SK-N-SH (cell line): Measurements from ENCODE around the gene PIEZO2.

Experiments
- EP300 ChIP-seq, 2 experiments: IDR thresholded peaks; 2 replicates each; pipeline versions ENCODE4 v1.4.0 to v1.6.1; 2012; ENCODE audit warnings: borderline replicate concordance in 1 of 2, low read depth in 1 of 2, low read length in 1 of 2
- RAD21 ChIP-seq: IDR thresholded peaks from 2 replicates; pipeline ENCODE4 v1.6.1; 2012; ENCODE audit warnings: mild to moderate bottlenecking, low read length
- TF ChIP-seq, protein P1 (sequence below): fragments of 200-600 bp; sonication (generic); IDR thresholded peaks from 2 replicates; pipeline ENCODE4 v1.6.1; 2017; ENCODE audit warnings: antibody characterized with exemption, mild to moderate bottlenecking, moderate library complexity
- TF ChIP-seq, protein P2 (sequence below): IDR thresholded peaks from 2 replicates; pipeline ENCODE4 v1.4.0; 2012; ENCODE audit warnings: low read depth, borderline replicate concordance

GRCh38 chr18:10928772-10929373 is 220.5 kb downstream of the PIEZO2 start:
- TF ChIP-seq, protein P1, sequence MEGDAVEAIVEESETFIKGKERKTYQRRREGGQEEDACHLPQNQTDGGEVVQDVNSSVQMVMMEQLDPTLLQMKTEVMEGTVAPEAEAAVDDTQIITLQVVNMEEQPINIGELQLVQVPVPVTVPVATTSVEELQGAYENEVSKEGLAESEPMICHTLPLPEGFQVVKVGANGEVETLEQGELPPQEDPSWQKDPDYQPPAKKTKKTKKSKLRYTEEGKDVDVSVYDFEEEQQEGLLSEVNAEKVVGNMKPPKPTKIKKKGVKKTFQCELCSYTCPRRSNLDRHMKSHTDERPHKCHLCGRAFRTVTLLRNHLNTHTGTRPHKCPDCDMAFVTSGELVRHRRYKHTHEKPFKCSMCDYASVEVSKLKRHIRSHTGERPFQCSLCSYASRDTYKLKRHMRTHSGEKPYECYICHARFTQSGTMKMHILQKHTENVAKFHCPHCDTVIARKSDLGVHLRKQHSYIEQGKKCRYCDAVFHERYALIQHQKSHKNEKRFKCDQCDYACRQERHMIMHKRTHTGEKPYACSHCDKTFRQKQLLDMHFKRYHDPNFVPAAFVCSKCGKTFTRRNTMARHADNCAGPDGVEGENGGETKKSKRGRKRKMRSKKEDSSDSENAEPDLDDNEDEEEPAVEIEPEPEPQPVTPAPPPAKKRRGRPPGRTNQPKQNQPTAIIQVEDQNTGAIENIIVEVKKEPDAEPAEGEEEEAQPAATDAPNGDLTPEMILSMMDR: no peak
- TF ChIP-seq RAD21 (no peak), EP300 (IDR thresholded peaks at IDR 0.05; ENCODE audit: borderline replicate concordance in 1 of 2, low read depth in 1 of 2, low read length in 1 of 2) (no peak)
- TF ChIP-seq, protein P2, sequence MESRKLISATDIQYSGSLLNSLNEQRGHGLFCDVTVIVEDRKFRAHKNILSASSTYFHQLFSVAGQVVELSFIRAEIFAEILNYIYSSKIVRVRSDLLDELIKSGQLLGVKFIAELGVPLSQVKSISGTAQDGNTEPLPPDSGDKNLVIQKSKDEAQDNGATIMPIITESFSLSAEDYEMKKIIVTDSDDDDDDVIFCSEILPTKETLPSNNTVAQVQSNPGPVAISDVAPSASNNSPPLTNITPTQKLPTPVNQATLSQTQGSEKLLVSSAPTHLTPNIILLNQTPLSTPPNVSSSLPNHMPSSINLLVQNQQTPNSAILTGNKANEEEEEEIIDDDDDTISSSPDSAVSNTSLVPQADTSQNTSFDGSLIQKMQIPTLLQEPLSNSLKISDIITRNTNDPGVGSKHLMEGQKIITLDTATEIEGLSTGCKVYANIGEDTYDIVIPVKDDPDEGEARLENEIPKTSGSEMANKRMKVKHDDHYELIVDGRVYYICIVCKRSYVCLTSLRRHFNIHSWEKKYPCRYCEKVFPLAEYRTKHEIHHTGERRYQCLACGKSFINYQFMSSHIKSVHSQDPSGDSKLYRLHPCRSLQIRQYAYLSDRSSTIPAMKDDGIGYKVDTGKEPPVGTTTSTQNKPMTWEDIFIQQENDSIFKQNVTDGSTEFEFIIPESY: no peak
